GM20000 (cell line): Measurements from ENCODE around the gene MORN2.

Experiments used
- DNase-seq: peaks from one replicate; pipeline ENCODE4 v3.0.0; 2012; ENCODE audit warnings: low spot score
- TF ChIP-seq, protein P1 (sequence below): IDR thresholded peaks from 2 replicates; pipeline ENCODE4 v1.5.1; 2012; ENCODE audit warnings: mild to moderate bottlenecking, control low read depth; ENCODE audit errors: extremely low read depth, missing control alignments

MORN2 gene

DNA sequence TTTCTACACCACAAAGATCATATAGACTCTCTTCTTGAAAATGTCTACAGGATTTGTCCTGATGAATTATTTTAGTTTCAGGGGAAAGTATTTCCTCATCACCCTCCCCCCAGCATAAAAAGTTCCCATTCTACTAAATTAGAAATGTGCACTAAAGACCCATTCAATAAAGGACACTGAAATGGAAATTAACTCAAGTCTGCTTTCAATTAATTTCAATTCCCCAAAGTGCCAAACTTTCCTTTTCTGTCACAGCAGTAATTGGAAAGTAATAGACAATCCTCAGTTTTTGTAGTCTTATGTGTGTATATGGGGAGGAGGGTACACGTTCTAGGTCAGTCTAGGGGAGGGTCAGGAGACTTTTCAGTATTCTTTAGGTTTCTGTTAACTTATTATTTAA lies 35.4 kb downstream of the MORN2 start:
- DNase-seq, result no peak
- TF ChIP-seq, protein P1, sequence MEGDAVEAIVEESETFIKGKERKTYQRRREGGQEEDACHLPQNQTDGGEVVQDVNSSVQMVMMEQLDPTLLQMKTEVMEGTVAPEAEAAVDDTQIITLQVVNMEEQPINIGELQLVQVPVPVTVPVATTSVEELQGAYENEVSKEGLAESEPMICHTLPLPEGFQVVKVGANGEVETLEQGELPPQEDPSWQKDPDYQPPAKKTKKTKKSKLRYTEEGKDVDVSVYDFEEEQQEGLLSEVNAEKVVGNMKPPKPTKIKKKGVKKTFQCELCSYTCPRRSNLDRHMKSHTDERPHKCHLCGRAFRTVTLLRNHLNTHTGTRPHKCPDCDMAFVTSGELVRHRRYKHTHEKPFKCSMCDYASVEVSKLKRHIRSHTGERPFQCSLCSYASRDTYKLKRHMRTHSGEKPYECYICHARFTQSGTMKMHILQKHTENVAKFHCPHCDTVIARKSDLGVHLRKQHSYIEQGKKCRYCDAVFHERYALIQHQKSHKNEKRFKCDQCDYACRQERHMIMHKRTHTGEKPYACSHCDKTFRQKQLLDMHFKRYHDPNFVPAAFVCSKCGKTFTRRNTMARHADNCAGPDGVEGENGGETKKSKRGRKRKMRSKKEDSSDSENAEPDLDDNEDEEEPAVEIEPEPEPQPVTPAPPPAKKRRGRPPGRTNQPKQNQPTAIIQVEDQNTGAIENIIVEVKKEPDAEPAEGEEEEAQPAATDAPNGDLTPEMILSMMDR, result no peak

DNA sequence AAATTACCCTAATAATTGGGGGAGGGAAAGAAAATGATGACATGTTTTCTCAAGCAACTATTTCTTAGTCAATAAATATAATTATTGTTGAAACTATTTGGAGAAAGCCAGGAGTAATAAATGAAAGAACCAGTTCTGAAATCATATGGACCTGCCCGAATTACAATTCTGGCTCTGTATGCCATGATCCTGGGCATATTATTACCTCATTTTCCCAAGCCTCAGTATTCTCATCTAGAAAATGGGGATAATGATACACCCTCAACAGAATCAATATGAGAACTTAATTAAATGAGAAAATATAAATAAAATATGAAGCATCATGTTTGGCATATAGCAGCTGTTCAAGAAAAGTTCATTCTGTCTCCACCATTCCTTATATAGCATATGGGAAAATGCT lies 36.8 kb downstream of the MORN2 start:
- TF ChIP-seq, protein P1, result no peak
- DNase-seq, result no peak

DNA sequence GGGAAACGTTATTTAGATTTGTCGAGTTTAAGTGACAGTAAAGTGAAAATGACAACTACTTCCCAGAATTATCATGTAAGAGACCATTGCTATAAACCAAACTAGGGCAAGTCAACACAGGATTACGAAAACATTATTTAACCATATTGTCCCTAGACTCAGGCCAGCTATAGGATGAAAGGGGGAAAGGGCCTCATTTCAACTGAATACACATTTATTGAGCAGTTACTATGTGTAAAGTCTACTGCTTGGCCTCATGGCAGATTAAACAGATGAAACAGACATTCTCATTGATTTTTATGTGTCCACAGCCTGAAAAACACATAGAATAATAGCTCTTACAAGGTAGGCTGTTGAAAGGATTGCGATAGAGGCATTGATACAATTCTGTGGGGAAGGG lies 46.6 kb downstream of the MORN2 start:
- DNase-seq, result no peak
- TF ChIP-seq, protein P1, result no peak

DNA sequence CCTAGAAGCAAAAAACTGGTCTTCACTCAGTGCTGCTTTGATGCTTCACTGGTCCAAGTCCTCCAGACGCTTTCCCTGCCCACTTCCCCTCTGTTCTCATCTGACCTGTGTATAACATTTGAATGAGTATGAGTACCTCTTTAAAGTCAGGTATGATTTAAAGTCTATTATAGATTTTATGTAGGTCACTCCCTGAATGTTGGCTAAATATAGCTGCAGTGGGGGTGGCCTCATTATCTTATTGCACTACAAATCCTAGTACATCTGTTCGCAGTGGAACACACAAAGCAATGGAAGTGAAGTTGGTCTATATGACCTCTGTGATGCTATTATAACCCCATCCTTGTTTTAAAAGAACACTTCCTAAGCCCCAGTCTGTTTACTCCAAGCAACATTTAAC lies 47.1 kb downstream of the MORN2 start:
- TF ChIP-seq, protein P1, result no peak
- DNase-seq, result no peak

DNA sequence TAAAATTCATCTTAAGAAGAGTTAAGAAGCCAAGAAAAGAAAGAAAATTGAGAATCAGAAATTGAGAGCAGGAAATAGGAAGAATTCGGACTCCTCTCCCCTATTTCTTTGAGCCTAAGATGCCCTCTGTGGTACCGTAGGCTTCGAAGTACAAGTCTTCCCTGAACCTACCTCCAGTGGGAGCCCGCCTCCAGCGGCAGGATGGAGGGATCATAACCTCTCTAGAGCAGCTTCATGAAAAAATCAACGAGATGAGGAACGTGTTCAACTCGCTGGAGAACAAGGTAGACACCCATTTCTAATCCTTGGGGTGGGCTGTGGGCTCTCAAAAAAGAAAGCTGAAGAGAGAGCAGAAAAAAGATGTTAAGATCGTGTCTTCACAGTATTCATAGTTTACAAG lies 50.2 kb downstream of the MORN2 start:
- DNase-seq, result no peak
- TF ChIP-seq, protein P1, result no peak

DNA sequence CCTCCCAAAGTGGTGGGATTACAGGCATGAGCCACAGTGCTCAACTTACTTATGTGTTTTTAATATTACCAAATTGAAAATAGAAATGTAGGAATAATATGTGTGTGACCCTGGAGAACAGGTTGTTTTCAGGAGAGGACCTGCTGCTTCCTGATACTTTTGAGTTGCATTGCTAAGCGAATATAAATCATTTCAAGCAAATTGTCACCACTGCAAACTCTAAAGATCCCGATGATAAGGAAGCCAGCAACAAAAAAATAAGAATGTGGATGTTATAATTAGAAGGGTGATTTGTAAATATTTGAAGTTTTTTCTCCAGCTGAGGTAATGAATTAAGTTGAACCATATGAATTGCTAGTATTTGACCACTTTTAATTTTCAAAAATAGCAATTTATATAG lies 54.8 kb downstream of the MORN2 start:
- TF ChIP-seq, protein P1, result no peak
- DNase-seq, result no peak
